ENCODE data around the gene MOB3B.

The MOB3B gene

DNA sequence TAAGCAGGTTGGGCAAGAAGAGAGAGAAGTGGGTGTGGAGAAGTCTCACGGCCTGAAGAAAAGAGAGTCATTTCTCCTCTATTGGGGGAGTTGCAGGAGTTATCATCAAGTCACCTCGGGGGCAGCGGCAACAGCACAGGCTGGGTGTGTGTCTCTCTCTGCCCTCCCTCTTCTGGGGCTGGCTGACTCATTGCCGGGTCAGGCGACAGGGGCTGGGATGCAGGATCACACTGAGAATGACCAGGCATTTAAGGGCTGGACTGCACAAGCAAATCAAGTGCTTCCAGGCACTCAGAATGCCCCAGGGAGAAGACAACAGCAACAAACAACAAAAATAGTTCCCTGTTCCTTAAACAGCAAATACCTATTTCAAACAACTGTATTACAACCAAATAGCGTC, 226.4 kb downstream of the MOB3B start:
- H3K4me3 ChIP-seq (ENCODE audit: low read length) = no peak overlapping the region
- peak; percentile 5 for DNase-seq (ENCODE audit: low read depth)
- TF ChIP-seq, protein P1, sequence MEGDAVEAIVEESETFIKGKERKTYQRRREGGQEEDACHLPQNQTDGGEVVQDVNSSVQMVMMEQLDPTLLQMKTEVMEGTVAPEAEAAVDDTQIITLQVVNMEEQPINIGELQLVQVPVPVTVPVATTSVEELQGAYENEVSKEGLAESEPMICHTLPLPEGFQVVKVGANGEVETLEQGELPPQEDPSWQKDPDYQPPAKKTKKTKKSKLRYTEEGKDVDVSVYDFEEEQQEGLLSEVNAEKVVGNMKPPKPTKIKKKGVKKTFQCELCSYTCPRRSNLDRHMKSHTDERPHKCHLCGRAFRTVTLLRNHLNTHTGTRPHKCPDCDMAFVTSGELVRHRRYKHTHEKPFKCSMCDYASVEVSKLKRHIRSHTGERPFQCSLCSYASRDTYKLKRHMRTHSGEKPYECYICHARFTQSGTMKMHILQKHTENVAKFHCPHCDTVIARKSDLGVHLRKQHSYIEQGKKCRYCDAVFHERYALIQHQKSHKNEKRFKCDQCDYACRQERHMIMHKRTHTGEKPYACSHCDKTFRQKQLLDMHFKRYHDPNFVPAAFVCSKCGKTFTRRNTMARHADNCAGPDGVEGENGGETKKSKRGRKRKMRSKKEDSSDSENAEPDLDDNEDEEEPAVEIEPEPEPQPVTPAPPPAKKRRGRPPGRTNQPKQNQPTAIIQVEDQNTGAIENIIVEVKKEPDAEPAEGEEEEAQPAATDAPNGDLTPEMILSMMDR (conservative IDR thresholded peaks at IDR 0.05; ENCODE audit: low read depth, low read length) = no peak

DNA sequence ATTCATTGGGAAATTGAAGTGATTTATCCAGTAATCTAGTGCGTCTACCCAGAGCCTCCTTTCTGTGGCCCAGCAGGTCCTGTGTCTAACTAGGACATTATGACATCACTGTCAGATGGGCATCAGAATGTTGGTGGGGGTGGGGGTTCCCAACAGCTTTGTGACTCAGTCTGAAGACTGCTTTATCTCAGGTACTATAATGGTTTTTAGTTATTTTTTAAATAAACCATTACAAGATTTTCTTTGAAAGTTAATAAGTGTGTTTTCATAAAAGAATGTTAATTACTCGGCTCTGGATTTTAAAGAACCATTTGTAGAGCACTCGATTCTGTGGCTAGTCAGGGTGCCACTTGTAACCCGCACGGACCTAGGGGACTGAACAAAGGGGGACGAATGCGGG, 232.6 kb downstream of the MOB3B start, which contains the start of gene EQTN:
Gene EQTN (minus strand): TSS at position 101 of the 400 bp plus-strand sequence. CDS start 95 bp downstream, at position 6.
- no peak within 1 kb of the TSS for H3K4me3 ChIP-seq (ENCODE audit: low read length)

DNA sequence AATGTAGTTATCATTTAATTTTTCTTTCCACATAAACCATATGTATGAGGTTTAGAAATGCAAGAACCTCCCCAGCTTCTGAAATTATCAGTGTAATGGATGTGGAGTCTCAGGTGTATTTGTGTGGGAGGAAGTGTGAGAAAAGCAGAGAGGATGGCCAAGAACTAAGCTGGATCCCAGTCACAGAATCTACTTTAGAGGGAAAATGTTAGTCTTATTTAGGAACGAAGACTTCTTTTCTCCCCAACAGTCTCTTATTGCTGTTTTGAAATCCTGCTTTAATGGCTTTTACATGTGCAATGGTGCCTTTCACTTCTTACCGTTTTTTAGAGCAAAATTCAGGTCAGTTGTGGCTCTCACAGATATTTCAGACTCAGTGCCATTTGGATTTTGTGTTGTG, 235.6 kb downstream of the MOB3B start:
- TF ChIP-seq, protein P1 (conservative IDR thresholded peaks at IDR 0.05; ENCODE audit: low read depth, low read length) = no peak
- H3K4me3 ChIP-seq (ENCODE audit: low read length) = no peak overlapping the region
- no peak for DNase-seq (ENCODE audit: low read depth)

More for the DNA sequence above, 232.6 kb downstream of the MOB3B start, which contains the start of gene EQTN:
- TF ChIP-seq, protein P1 (conservative IDR thresholded peaks at IDR 0.05; ENCODE audit: low read depth, low read length) = no peak
- no peak for DNase-seq (ENCODE audit: low read depth)

DNA sequence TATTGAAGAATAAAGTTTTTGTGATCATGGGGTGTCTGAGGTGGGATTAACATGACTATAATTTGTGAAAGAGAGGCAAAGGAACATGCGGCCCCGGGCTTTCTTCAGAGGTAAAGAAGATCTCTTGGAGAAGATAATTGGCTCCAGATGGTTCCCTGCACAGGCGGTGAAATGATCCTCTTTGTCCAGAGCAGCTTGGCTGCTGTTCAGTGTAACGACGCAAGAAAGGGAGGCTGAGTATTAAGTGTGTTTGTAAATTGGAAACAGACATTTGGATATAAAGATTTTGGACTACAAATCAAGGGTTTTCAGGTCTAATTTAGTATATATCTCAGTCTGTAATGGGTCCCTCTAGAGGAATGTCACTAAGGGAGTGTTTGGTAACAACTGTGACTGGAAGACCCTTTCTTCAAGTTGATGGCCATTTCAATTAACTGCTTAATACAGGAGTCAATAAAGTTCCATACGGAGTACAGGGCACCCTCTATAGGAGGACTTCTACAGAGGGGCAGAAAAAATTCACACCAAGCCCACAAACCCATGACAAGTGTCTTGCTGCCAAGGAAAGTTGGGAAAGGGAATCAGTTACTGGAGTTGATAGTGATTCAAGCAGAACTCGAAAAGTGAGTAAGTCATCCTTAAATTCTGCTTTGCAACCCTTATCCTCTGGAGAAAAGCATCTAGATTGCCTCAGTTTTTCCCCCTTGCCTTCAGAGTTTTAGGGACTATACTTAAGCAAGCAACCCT, 236.8 kb downstream of the MOB3B start:
- H3K4me3 ChIP-seq (ENCODE audit: low read length) = no peak overlapping the region
- TF ChIP-seq, protein P1 (conservative IDR thresholded peaks at IDR 0.05; ENCODE audit: low read depth, low read length) = no peak
- DNase-seq (ENCODE audit: low read depth) = no peak

DNA sequence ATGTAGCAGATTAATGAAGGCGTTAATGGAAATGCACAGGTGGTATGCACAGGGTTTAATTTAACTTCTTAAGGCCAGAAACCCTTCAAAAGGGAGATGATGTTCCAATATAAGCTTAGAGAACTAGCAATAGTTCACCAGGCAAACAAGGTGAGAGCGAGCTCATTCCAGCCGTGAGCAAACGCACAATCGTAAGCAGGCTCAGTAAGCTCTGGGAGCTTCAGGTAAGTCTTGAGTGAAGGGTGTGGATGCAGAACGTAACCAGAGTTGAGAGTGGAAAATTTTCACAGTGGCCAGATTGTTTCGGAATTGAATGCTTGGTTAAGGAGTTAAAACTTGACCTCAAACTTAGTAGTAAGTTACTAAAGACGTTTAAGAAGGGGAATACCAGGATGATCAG, 238.3 kb downstream of the MOB3B start:
- DNase-seq (ENCODE audit: low read depth) = no peak
- TF ChIP-seq, protein P1 (conservative IDR thresholded peaks at IDR 0.05; ENCODE audit: low read depth, low read length) = no peak
- no peak overlapping the region for H3K4me3 ChIP-seq (ENCODE audit: low read length)

DNA sequence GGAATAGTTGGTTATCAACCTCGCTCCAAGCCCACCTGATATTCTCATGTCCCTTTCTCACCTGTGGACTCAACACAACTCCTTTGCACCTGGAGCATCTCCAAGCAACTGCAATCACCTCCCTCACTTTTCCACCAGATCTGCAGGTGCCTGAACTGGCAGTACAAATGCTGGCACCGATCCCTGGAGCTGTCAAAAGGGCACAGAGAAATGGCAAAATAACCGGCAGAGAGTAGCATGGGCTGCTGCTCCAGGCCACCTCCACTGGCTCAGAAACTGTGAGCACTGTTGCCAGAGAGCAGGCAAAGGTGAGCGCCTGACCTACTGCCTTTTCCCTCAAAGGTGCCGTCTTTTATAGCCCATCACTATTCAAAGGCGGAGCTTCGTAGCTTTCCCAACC, 247.3 kb downstream of the MOB3B start:
- TF ChIP-seq, protein P1 (conservative IDR thresholded peaks at IDR 0.05; ENCODE audit: low read depth, low read length) = no peak
- no peak overlapping the region for H3K4me3 ChIP-seq (ENCODE audit: low read length)
- DNase-seq (ENCODE audit: low read depth) = no peak

DNA sequence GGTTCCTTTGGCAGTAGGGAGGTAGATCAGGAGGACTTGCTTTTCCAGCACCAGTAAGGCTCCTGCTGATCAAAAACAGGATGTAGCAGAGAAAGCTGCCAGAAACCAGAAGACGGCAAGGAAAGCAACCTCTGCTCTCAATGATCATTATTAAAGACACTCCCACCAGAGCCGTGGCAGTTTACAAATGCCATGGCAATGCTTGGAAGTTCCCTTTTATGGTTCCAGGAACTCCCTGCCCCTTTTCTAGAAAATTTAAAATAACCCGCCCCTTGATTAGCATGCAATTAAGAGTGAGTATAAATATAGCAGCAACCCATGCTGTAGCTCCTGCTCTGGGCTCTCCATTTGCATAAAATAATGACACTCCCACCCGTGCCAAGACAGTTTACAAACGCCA, 248.8 kb downstream of the MOB3B start:
- TF ChIP-seq, protein P1 (conservative IDR thresholded peaks at IDR 0.05; ENCODE audit: low read depth, low read length) = no peak
- H3K4me3 ChIP-seq (ENCODE audit: low read length) = no peak overlapping the region
- no peak for DNase-seq (ENCODE audit: low read depth)

Data from retinal pigment epithelial cell (primary cell).